OCI-LY7 (cell line): ENCODE measurements around the gene STOX2.

Source experiments
- CTCF ChIP-seq: fragments of 200-600 bp; sonication (generic); conservative IDR thresholded peaks from 2 replicates; pipeline ENCODE4 v1.5.1; 2014; ENCODE audit warnings: mild to moderate bottlenecking, antibody characterized with exemption, low read length, moderate library complexity, mixed read lengths
- EZH2phosphoT487 ChIP-seq: fragments of 200-600 bp; sonication (generic); IDR thresholded peaks from 2 replicates; pipeline ENCODE4 v1.6.1; 2018; ENCODE audit warnings: low read depth, borderline replicate concordance, mild to moderate bottlenecking, mixed run types, antibody characterized with exemption, low read length, moderate library complexity, mixed read lengths

DNA sequence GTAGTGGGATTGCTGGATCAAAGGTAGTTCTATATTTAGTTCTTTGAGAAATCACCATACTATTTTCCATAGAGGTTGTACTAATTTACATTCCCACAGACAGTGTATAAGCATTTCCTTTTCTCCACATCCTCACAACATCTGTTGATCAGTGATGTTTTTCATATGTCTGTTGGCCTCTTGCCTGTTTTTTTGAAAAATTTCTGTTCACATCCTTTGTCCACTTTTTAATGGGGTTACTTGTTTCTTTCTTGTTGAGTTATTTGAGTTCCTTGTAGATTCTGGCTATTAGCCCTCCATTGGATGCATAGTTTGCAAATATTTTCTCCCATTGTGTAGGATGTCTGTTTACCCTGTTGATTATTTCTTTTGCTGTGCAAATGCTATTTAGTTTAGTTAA, 72.6 kb downstream of the STOX2 start:
- TF ChIP-seq CTCF (no peak), EZH2phosphoT487 (no peak)
